Neural cell (in vitro differentiated cells): ENCODE results near the gene TMEM17. TPM values are rescaled to one million over a fixed set of nuclear protein-coding genes. Genes with fewer than 3 reads are reported as not detected.

Experiments used
- H2AFZ ChIP-seq: fragments of 200-600, 300-800 bp; sonication (generic), shearing (Covaris generic); 2 replicates; pipeline ENCODE4 v1.6.0; 2014; ENCODE audit warnings: low read depth, mild to moderate bottlenecking, antibody characterized with exemption, low read length, moderate library complexity
- H3F3A ChIP-seq: fragments of 200-600 bp; shearing (Covaris generic); 2 replicates; pipeline ENCODE4 v1.6.1; 2016; ENCODE audit warnings: mild to moderate bottlenecking, moderate library complexity, mixed read lengths, antibody characterized with exemption, low read length; ENCODE audit not compliant: insufficient read depth, poor library complexity, severe bottlenecking
- H3K27ac ChIP-seq: fragments of 200-600, 300-800 bp; sonication (generic), shearing (Covaris generic); 2 replicates; pipeline ENCODE4 v1.5.1; 2014; ENCODE audit warnings: mild to moderate bottlenecking, low read length, moderate library complexity
- H3K27me3 ChIP-seq: fragments of 300-800, 200-600 bp; sonication (generic), shearing (Covaris generic); 2 replicates; pipeline ENCODE4 v1.6.0; 2014; ENCODE audit warnings: mild to moderate bottlenecking, low read depth, low read length, moderate library complexity; ENCODE audit not compliant: insufficient read depth
- H3K36me3 ChIP-seq: fragments of 300-800, 200-600 bp; sonication (generic), shearing (Covaris generic); 2 replicates; pipeline ENCODE4 v1.5.1; 2014; ENCODE audit warnings: mild to moderate bottlenecking, antibody characterized with exemption, low read length, moderate library complexity; ENCODE audit not compliant: insufficient read depth
- H3K4me2 ChIP-seq: fragments of 300-800, 200-600 bp; sonication (generic), shearing (Covaris generic); 2 replicates; pipeline ENCODE4 v1.6.0; 2014; ENCODE audit warnings: mild to moderate bottlenecking, low read length
- H3K4me3 ChIP-seq: fragments of 300-800, 200-600 bp; sonication (generic), shearing (Covaris generic); 2 replicates; pipeline ENCODE4 v1.5.1; 2014; ENCODE audit warnings: mild to moderate bottlenecking, low read length, moderate library complexity
- H3K79me2 ChIP-seq: fragments of 200-600 bp; shearing (Covaris generic); replicated peaks from 2 replicates; pipeline ENCODE4 v1.6.0; 2014; ENCODE audit warnings: mild to moderate bottlenecking, low read length, moderate library complexity; ENCODE audit not compliant: insufficient read depth
- H3K9ac ChIP-seq: fragments of 300-800, 200-600 bp; sonication (generic), shearing (Covaris generic); 2 replicates; pipeline ENCODE4 v1.6.1; 2016; ENCODE audit warnings: mild to moderate bottlenecking, low read length, mixed read lengths
- H3K9me2 ChIP-seq: fragments of 200-600 bp; shearing (Covaris generic); 2 replicates; pipeline ENCODE4 v1.6.1; 2016; ENCODE audit warnings: mild to moderate bottlenecking, low read length, mixed read lengths; ENCODE audit not compliant: insufficient read depth
- H3K9me3 ChIP-seq: fragments of 200-600, 300-800 bp; sonication (generic), shearing (Covaris generic); 2 replicates; pipeline ENCODE4 v1.6.1; 2016; ENCODE audit warnings: mild to moderate bottlenecking, mixed run types, low read length, moderate library complexity, mixed read lengths
- H4K20me1 ChIP-seq: fragments of 200-600 bp; shearing (Covaris generic); 2 replicates; pipeline ENCODE4 v1.6.1; 2016; ENCODE audit warnings: mild to moderate bottlenecking, mixed run types; ENCODE audit not compliant: insufficient read depth
- EP300 ChIP-seq: fragments of 450-650 bp; conservative IDR thresholded peaks from 2 replicates; pipeline ENCODE4 v1.6.1; 2014; ENCODE audit warnings: antibody characterized with exemption, mild to moderate bottlenecking, moderate library complexity; ENCODE audit not compliant: poor library complexity, severe bottlenecking
- EZH2 ChIP-seq: fragments of 200-600, 300-800 bp; shearing (Covaris generic), sonication (generic); IDR thresholded peaks from 2 replicates; pipeline ENCODE4 v1.6.1; 2014; ENCODE audit warnings: antibody characterized with exemption, low read length, borderline replicate concordance, mild to moderate bottlenecking; ENCODE audit not compliant: insufficient read depth, poor library complexity, severe bottlenecking
- MXI1 ChIP-seq: fragments of 450-650 bp; conservative IDR thresholded peaks from 2 replicates; pipeline ENCODE4 v1.6.1; 2014; ENCODE audit warnings: antibody characterized with exemption, mild to moderate bottlenecking; ENCODE audit not compliant: poor library complexity, severe bottlenecking
- POLR2AphosphoS5 ChIP-seq: IDR thresholded peaks from 2 replicates; pipeline ENCODE4 v1.6.1; 2012
- RAD21 ChIP-seq: fragments of 450-650 bp; conservative IDR thresholded peaks from 2 replicates; pipeline ENCODE4 v1.6.1; 2014; ENCODE audit warnings: antibody characterized with exemption, mild to moderate bottlenecking, moderate library complexity
- SMC3 ChIP-seq: fragments of 450-650 bp; conservative IDR thresholded peaks from 2 replicates; pipeline ENCODE4 v1.6.1; 2014; ENCODE audit warnings: antibody characterized with exemption, mild to moderate bottlenecking, moderate library complexity; ENCODE audit not compliant: poor library complexity
- TAF1 ChIP-seq: IDR thresholded peaks from 2 replicates; pipeline ENCODE4 v1.6.1; 2012; ENCODE audit warnings: low read depth
- polyA plus RNA-seq: library from polyadenylated mRNA; depleted of rRNA; stranded (reverse); fragments of >200 nt; gene quantifications from 2 replicates; pipeline ENCODE4 v1.2.3, GENCODE V29; 2014
- TF ChIP-seq, protein P1 (sequence below): IDR thresholded peaks from 2 replicates; pipeline ENCODE4 v1.6.1; 2012; ENCODE audit warnings: borderline replicate concordance
- TF ChIP-seq, protein P2 (sequence below): fragments of 450-650 bp; IDR thresholded peaks from 2 replicates; pipeline ENCODE4 v1.5.1; 2014; ENCODE audit warnings: antibody characterized with exemption, mild to moderate bottlenecking, moderate library complexity; ENCODE audit not compliant: poor library complexity, severe bottlenecking

TMEM17 gene
- polyA plus RNA-seq, 1 donor from 2014 or later: 8.6 TPM

DNA sequence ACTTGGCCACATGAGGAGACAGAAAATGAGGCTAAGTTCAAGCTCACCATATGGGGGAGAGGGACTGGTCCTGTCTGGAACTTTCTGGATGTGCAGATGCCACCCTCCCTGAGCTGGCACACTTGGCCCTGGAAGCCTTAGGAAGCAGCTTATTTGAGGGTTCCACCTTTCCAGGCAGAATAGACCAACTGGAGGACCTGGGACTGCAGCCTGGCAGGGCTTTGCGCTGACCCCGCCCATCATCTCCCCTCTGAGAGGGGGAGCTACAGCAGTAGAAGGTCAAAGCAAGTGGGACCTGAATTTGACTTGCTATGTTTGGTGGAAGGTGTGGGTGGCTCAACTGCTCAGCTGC, 39.5 kb downstream of the TMEM17 start:
- H3K27ac ChIP-seq: no peak overlapping the region
- H3K9me3 ChIP-seq: no peaks in the 10 kb centered on the region
- H3K9me2 ChIP-seq: no peaks in the 10 kb centered on the region
- H3K36me3 ChIP-seq: no peaks in the 10 kb centered on the region
- no peaks in the 10 kb centered on the region for H3K79me2 ChIP-seq
- H3K9ac ChIP-seq: no peak overlapping the region
- H3K4me2 ChIP-seq: no peak overlapping the region
- H3K4me3 ChIP-seq: no peak overlapping the region
- TF ChIP-seq, protein P1, sequence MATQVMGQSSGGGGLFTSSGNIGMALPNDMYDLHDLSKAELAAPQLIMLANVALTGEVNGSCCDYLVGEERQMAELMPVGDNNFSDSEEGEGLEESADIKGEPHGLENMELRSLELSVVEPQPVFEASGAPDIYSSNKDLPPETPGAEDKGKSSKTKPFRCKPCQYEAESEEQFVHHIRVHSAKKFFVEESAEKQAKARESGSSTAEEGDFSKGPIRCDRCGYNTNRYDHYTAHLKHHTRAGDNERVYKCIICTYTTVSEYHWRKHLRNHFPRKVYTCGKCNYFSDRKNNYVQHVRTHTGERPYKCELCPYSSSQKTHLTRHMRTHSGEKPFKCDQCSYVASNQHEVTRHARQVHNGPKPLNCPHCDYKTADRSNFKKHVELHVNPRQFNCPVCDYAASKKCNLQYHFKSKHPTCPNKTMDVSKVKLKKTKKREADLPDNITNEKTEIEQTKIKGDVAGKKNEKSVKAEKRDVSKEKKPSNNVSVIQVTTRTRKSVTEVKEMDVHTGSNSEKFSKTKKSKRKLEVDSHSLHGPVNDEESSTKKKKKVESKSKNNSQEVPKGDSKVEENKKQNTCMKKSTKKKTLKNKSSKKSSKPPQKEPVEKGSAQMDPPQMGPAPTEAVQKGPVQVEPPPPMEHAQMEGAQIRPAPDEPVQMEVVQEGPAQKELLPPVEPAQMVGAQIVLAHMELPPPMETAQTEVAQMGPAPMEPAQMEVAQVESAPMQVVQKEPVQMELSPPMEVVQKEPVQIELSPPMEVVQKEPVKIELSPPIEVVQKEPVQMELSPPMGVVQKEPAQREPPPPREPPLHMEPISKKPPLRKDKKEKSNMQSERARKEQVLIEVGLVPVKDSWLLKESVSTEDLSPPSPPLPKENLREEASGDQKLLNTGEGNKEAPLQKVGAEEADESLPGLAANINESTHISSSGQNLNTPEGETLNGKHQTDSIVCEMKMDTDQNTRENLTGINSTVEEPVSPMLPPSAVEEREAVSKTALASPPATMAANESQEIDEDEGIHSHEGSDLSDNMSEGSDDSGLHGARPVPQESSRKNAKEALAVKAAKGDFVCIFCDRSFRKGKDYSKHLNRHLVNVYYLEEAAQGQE: no peak
- TF ChIP-seq TAF1: no peak
- TF ChIP-seq RAD21: no peak
- TF ChIP-seq POLR2AphosphoS5: no peak
- TF ChIP-seq SMC3: no peak
- no peak for TF ChIP-seq MXI1
- no peak for TF ChIP-seq EP300
- no peaks in the 10 kb centered on the region for H4K20me1 ChIP-seq
- no peak overlapping the region for H2AFZ ChIP-seq
- no peaks in the 10 kb centered on the region for H3K27me3 ChIP-seq
- H3F3A ChIP-seq: no peaks in the 10 kb centered on the region

DNA sequence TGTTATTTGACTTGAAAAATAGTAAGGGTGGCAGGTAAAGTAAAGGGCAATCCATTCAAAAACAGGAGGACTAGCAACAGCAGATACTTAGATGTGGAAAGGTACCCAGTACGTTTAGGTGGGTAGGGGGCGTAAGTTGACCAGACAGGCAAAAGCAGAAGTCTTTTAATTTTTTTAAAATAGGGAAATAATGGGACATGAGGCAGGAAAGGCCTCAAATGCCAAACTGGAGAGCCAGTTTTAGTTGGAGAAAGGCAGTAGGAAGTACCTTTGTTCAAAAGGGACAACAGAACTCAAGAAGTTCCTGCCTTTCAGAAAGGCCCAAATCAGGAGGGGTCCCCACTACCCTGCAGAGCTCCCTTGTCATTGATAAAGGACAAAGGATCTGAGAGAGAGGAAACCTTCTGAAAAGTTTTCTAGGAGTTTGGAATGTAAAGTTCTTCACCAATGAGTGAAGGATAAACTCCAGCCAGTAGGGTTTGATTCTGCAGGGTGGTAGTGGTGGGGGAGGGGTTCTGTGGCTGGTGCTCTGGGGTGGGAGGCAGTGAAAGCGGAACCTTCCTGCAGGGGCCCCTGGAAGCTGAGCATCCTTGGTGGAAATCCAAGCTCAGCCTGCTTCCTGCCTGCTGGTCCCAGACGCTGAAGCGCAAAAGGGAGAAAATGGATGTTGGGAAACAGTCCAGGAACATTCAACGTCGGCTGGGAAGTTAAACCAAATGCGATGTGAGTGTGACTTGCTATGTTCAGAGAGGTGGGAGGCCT, 40.1 kb downstream of the TMEM17 start:
- Histone ChIP-seq H4K20me1 (no peaks in the 10 kb centered on the region), H3K4me3 (no peak overlapping the region), H3F3A (no peaks in the 10 kb centered on the region), H3K9me3 (no peaks in the 10 kb centered on the region), H3K4me2 (no peak overlapping the region), H3K79me2 (no peaks in the 10 kb centered on the region), H3K36me3 (no peaks in the 10 kb centered on the region), H3K27me3 (no peaks in the 10 kb centered on the region), H3K9ac (no peak overlapping the region), H2AFZ (no peak overlapping the region), H3K9me2 (no peaks in the 10 kb centered on the region), H3K27ac (no peak overlapping the region)
- TF ChIP-seq TAF1: no peak
- TF ChIP-seq, protein P1: no peak
- TF ChIP-seq, protein P2, sequence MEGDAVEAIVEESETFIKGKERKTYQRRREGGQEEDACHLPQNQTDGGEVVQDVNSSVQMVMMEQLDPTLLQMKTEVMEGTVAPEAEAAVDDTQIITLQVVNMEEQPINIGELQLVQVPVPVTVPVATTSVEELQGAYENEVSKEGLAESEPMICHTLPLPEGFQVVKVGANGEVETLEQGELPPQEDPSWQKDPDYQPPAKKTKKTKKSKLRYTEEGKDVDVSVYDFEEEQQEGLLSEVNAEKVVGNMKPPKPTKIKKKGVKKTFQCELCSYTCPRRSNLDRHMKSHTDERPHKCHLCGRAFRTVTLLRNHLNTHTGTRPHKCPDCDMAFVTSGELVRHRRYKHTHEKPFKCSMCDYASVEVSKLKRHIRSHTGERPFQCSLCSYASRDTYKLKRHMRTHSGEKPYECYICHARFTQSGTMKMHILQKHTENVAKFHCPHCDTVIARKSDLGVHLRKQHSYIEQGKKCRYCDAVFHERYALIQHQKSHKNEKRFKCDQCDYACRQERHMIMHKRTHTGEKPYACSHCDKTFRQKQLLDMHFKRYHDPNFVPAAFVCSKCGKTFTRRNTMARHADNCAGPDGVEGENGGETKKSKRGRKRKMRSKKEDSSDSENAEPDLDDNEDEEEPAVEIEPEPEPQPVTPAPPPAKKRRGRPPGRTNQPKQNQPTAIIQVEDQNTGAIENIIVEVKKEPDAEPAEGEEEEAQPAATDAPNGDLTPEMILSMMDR: no peak
- TF ChIP-seq POLR2AphosphoS5: no peak
- TF ChIP-seq EZH2: no peak
